HL-60/S4 (cell line): ENCODE data around the gene SDHB.
"Not testable (repeated sequence)": the region's sequence is repeated elsewhere in the genome, so short reads cannot be mapped to it uniquely, and the experiment has no call there.

ENCODE experiments used
- in situ Hi-C: fragments of 300-500 bp; cut with MboI; formaldehyde crosslinking; loops from 2 replicates; pipeline ENCODE4 v1.14.3; 2022; ENCODE audit warnings: low sequenced_read_pairs

Gene SDHB

GRCh38 chr1:17075470-17076255, 21.8 kb upstream of the SDHB start:
- in situ Hi-C loops = no loop called here

- in situ Hi-C loops = loop anchor here (5.0 kb wide), 1 partner anchor 156 kb away; no protein-coding TSS in a partner anchor
Observed at GRCh38 chr1:17071794-17072193, 18.0 kb upstream of the SDHB start.

GRCh38 chr1:17070163-17070525, 16.3 kb upstream of the SDHB start:
- in situ Hi-C loops = loop anchor here (5.0 kb wide), 1 partner anchor 157 kb away; no protein-coding TSS in a partner anchor

- in situ Hi-C loops = loop anchor here (5.0 kb wide), 2 partner anchors 48 to 158 kb away; partner anchors contain the start of gene PADI2
Observed at GRCh38 chr1:17069452-17070162, 15.8 kb upstream of the SDHB start.

GRCh38 chr1:17068789-17069188, 15.0 kb upstream of the SDHB start:
- in situ Hi-C loops = loop anchor here (5.0 kb wide), 1 partner anchor 49 kb away; the partner anchor contains the start of gene PADI2

GRCh38 chr1:17067465-17068240, 13.8 kb upstream of the SDHB start:
- in situ Hi-C loops = loop anchor here (5.0 kb wide), 1 partner anchor 50 kb away; the partner anchor contains the start of gene PADI2

GRCh38 chr1:17067069-17067426, 13.2 kb upstream of the SDHB start:
- in situ Hi-C loops = loop anchor here (5.0 kb wide), 1 partner anchor 50 kb away; the partner anchor contains the start of gene PADI2

GRCh38 chr1:17066361-17067068, 12.7 kb upstream of the SDHB start:
- in situ Hi-C loops = loop anchor here (5.0 kb wide), 1 partner anchor 51 kb away; the partner anchor contains the start of gene PADI2

GRCh38 chr1:17065666-17066065, 11.8 kb upstream of the SDHB start:
- in situ Hi-C loops = loop anchor here (5.0 kb wide), 1 partner anchor 52 kb away; the partner anchor contains the start of gene PADI2

- in situ Hi-C loops = not testable (repeated sequence)
Observed at GRCh38 chr1:17062751-17063150, 8.9 kb upstream of the SDHB start.

GRCh38 chr1:17061892-17062291, 8.1 kb upstream of the SDHB start:
- in situ Hi-C loops = no loop called here

GRCh38 chr1:17061486-17061885, 7.7 kb upstream of the SDHB start:
- in situ Hi-C loops = no loop called here

GRCh38 chr1:17060306-17060749, 6.5 kb upstream of the SDHB start:
- in situ Hi-C loops = no loop called here

- in situ Hi-C loops = no loop called here
Observed at GRCh38 chr1:17059391-17060305, 5.8 kb upstream of the SDHB start.

- in situ Hi-C loops = no loop called here
Observed at GRCh38 chr1:17056551-17056950, 2.7 kb upstream of the SDHB start.

- in situ Hi-C loops = no loop called here
Observed at GRCh38 chr1:17055801-17056200, 2.0 kb upstream of the SDHB start.

GRCh38 chr1:17053086-17053684, 647 bp downstream of the SDHB start:
- in situ Hi-C loops = no loop called here

- in situ Hi-C loops = no loop called here
Observed at GRCh38 chr1:17052641-17053040, 1.2 kb downstream of the SDHB start.

GRCh38 chr1:17052038-17052437, 1.8 kb downstream of the SDHB start:
- in situ Hi-C loops = no loop called here
